D721Med (cell line): ENCODE data around the gene LSAMP.
A peak's percentile ranks its signal among the peaks of the same experiment; 100 is the strongest.

ENCODE experiments used
- DNase-seq: peaks from one replicate; pipeline ENCODE4 v3.0.0; 2011; ENCODE audit warnings: low spot score; ENCODE audit not compliant: insufficient read length
- FAIRE-seq: peaks from 2 replicates; lab custom pipeline; 2011; peaks lifted over from hg19 to GRCh38; lab: Jason Lieb, UNC
- TF ChIP-seq, protein P1 (sequence below): IDR thresholded peaks from 2 replicates; pipeline ENCODE4 v1.5.1; 2012; ENCODE audit warnings: mild to moderate bottlenecking, control low read depth; ENCODE audit not compliant: insufficient read depth; ENCODE audit errors: missing control alignments

LSAMP gene

DNA sequence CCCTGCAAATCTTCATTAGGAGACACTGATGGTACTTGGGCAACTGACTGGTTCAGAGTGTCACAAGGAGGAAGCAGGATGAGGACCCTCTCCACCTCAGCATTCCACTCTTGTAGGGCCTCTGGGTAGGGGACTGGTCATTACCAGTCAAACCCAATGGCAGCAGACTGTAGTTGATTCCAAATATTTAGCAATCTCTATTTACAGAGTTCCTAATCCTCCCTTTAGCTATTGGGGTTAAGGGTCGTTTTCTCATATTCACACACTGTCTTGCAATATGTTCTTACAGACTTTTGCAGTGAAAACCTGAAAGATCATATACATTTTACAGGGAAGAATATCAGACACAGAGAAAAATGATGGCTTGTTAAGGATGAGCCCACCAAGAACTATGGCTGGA lies 424.3 kb downstream of the LSAMP start:
- TF ChIP-seq, protein P1, sequence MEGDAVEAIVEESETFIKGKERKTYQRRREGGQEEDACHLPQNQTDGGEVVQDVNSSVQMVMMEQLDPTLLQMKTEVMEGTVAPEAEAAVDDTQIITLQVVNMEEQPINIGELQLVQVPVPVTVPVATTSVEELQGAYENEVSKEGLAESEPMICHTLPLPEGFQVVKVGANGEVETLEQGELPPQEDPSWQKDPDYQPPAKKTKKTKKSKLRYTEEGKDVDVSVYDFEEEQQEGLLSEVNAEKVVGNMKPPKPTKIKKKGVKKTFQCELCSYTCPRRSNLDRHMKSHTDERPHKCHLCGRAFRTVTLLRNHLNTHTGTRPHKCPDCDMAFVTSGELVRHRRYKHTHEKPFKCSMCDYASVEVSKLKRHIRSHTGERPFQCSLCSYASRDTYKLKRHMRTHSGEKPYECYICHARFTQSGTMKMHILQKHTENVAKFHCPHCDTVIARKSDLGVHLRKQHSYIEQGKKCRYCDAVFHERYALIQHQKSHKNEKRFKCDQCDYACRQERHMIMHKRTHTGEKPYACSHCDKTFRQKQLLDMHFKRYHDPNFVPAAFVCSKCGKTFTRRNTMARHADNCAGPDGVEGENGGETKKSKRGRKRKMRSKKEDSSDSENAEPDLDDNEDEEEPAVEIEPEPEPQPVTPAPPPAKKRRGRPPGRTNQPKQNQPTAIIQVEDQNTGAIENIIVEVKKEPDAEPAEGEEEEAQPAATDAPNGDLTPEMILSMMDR, result no peak
- no peak for FAIRE-seq
- no peak for DNase-seq

DNA sequence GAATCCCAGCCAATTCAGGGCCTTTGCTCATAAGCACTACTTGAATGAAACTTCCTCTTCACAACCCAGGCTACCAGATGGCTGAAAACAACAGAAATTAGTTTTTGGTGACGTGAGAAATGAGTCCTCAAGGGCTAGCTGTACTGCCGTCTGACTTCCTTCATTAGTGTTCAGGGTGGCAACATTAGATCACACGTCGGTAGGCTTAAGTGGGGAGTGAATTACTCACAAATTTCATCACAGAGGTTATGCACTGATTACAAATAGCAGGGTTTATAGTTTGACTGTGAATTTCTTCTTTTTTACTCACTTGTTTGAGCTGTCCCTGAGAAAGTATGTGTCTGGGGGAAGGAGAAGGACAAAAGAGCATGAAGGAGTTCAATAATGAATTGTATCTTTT lies 424.8 kb downstream of the LSAMP start:
- FAIRE-seq (no peak), DNase-seq (no peak)
- TF ChIP-seq, protein P1, result no peak

DNA sequence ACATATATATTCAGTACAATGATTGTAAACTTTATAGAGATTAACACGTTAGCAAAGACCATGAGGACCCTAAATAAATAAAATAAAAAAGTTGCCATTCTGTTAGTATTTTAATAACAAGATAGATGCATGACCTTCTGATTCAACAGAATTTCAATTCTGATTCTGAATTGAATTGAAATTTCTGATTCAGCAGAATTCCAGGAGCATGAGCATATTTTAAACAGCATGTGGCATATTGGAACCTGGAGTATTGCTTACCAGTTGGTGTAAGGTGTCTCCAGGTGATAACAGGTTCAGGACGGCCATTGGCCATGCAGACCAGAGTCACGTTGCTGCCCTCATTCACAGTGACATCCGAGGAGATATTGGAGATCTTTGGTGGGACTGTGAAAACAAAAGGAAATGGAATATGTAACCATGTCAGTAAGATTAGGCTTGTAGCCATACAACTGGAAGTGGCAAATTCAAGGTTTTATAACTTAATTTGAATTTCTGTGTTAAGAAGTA lies 426.0 kb downstream of the LSAMP start:
- TF ChIP-seq, protein P1, result no peak
- DNase-seq (no peak), FAIRE-seq (no peak)

DNA sequence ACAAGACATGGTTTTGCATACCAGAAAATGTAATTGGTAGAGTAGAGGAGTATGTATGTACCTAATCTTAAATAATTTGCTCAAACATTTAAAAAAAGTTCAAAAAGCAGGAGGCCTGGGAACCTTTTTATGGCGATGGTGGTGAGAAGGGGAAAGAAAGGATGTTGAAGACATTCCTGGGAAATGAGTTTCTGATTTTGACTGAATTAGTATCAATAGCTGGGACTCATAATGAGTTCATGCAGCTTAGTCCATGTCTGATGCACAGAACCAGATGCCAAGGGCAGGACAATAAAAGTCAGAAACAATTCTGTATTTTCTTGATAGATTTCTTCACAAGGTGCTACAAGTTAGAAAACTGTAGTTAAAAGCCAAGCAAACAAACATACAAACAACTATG lies 426.6 kb downstream of the LSAMP start:
- DNase-seq (no peak), FAIRE-seq (no peak)
- TF ChIP-seq, protein P1, result no peak

DNA sequence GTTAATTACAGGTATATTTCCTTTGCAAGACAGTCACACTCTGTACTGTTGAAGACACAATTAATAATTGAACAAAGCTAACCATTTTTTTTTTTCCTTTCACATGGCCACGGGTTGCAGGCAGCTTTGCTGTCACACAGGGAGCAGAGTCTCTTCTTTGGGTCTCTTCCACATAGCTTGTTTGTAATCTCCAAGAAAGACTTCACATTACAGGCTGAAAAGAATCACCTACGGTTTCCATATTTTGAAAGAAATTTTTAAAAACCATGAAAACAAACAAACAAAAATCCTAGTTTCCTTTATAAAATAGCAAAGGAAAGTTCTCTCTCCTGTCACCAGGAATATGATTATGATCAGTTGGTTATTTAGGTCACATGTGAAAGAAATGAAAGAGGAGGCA lies 429.4 kb downstream of the LSAMP start:
- FAIRE-seq (no peak), DNase-seq (no peak)
- TF ChIP-seq, protein P1, result no peak

DNA sequence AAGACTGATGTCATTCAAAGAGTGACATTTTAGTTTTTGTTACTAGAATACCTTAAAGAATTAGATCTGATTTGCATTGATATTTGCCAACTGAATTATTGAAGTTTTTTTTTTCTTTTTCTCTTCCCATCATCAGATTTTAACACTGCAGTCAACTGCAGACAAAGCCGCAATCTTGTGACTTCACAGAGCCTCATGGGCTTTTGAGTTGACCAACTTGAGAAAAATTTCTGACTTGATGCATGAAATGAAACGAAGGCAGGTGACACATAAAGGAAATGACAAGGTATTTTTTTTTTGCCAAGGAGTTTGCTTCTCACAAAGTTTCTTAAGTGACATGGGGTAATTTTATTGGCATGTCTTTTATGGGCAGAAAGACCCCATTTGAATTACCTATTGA lies 438.3 kb downstream of the LSAMP start:
- DNase-seq, result no peak
- no peak for FAIRE-seq
- TF ChIP-seq, protein P1, result no peak

DNA sequence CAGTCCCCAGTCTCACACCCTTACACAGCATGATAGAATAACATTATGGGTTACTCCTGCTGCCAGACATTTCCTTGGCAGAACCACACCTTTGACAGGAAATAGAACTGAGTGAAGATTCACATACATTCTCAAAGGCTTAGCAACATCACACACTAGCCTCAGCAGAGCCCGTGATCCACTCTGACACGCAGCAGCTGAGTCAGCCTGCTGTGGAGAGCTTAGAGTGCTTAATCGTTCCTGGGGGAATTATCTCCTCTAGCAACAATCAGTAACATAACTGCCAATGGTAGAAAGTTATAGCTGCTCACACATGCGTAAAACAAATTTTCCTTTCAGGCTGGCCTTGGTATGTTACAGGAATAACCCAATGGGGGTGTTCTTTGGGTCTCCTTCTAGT lies 439.9 kb downstream of the LSAMP start:
- TF ChIP-seq, protein P1, result no peak
- FAIRE-seq, result peak; percentile 80
- DNase-seq, result no peak
